Lower leg skin (tissue), 4 donors: ENCODE measurements around the gene TGFBR3. TPM values are rescaled to one million over a fixed set of nuclear protein-coding genes. Genes with fewer than 3 reads are reported as not detected.

Experiments used
- DNase-seq, 2 donors: peaks; one replicate each; pipeline ENCODE4 v3.0.0-alpha.2; 2019; ENCODE audit warnings: low spot score in 2 of 2
- H3K4me3 ChIP-seq: fragments of 200-600 bp; sonication (generic); 2 replicates; pipeline ENCODE4 v1.5.1; 2017; ENCODE audit warnings: mild to moderate bottlenecking, low read depth; ENCODE audit not compliant: poor library complexity, severe bottlenecking
- POLR2A ChIP-seq, 2 donors: fragments of 450-650 bp; IDR thresholded peaks; one replicate each; pipeline ENCODE4 v1.6.1; 2016 to 2017; ENCODE audit warnings: antibody characterized with exemption in 2 of 2, mild to moderate bottlenecking in 1 of 2, moderate library complexity in 1 of 2
- WGBS, 2 donors: methylation state at CpG; one replicate each; pipeline ENCODE4 v1.1.5; 2018; 5-methylcytosine and 5-hydroxymethylcytosine counted together
- intact Hi-C: fragments of 100-400 bp; cut with DNase I; formaldehyde crosslinking; loops from one replicate; pipeline ENCODE4 v1.15.0; 2023; ENCODE audit warnings: low total_unique reads
- total RNA-seq, 4 donors: library from RNA; depleted of rRNA; stranded (reverse); fragments of >200 nt; gene quantifications; one replicate each; pipeline ENCODE4 v1.1.0, GENCODE V29; 2016
- TF ChIP-seq, protein P1 (sequence below), 3 donors: fragments of 450-650 bp; IDR thresholded peaks; one replicate each; pipeline ENCODE4 v1.5.1; 2016; ENCODE audit warnings: antibody characterized with exemption in 3 of 3, mild to moderate bottlenecking in 3 of 3, moderate library complexity in 2 of 3

Gene TGFBR3
- total RNA-seq, 4 donors from 2014 or later: 79.4 to 134 (median 116) TPM

- intact Hi-C loops: no loop called here
- no peak for DNase-seq
- no peak for TF ChIP-seq POLR2A (IDR thresholded peaks at IDR 0.05)
- TF ChIP-seq, protein P1, sequence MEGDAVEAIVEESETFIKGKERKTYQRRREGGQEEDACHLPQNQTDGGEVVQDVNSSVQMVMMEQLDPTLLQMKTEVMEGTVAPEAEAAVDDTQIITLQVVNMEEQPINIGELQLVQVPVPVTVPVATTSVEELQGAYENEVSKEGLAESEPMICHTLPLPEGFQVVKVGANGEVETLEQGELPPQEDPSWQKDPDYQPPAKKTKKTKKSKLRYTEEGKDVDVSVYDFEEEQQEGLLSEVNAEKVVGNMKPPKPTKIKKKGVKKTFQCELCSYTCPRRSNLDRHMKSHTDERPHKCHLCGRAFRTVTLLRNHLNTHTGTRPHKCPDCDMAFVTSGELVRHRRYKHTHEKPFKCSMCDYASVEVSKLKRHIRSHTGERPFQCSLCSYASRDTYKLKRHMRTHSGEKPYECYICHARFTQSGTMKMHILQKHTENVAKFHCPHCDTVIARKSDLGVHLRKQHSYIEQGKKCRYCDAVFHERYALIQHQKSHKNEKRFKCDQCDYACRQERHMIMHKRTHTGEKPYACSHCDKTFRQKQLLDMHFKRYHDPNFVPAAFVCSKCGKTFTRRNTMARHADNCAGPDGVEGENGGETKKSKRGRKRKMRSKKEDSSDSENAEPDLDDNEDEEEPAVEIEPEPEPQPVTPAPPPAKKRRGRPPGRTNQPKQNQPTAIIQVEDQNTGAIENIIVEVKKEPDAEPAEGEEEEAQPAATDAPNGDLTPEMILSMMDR (IDR thresholded peaks at IDR 0.05): no peak
- WGBS, 2 donors: 89 to 96% methylated on average over 2 of the region's 2 CpGs
- H3K4me3 ChIP-seq: no peak overlapping the region
Observed at GRCh38 chr1:91715416-91716000, 170.4 kb downstream of the TGFBR3 start.

DNA sequence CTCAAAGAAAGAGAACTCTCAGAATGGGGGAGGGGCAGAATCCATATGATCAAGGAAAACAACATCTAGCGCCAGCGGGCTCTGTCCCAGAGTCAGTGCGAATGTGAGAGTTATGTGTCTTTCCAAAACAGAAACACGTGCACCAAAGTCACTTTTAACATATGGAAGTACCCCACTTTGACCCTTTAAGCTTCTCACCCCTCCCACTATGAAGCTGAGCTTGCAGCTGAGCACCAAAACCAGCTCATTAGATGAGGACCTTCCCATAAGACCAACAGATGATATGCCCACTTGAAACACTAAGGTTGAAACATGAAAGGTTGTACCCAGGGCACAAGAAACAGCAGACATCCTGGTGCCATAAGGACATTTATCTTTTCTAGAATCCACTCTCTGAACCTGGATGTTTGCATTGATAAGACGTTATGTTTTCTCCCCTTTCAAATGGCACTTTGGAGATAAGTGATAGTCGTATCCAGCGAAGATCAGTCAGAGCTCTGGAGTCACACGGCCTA lies 171.0 kb downstream of the TGFBR3 start:
- no peak overlapping the region for H3K4me3 ChIP-seq
- 86 to 89% methylated on average over 8 of the region's 8 CpGs for WGBS, 2 donors
- no peak for TF ChIP-seq POLR2A (IDR thresholded peaks at IDR 0.05)
- TF ChIP-seq, protein P1 (IDR thresholded peaks at IDR 0.05): no peak
- intact Hi-C loops: no loop called here
- no peak for DNase-seq

DNA sequence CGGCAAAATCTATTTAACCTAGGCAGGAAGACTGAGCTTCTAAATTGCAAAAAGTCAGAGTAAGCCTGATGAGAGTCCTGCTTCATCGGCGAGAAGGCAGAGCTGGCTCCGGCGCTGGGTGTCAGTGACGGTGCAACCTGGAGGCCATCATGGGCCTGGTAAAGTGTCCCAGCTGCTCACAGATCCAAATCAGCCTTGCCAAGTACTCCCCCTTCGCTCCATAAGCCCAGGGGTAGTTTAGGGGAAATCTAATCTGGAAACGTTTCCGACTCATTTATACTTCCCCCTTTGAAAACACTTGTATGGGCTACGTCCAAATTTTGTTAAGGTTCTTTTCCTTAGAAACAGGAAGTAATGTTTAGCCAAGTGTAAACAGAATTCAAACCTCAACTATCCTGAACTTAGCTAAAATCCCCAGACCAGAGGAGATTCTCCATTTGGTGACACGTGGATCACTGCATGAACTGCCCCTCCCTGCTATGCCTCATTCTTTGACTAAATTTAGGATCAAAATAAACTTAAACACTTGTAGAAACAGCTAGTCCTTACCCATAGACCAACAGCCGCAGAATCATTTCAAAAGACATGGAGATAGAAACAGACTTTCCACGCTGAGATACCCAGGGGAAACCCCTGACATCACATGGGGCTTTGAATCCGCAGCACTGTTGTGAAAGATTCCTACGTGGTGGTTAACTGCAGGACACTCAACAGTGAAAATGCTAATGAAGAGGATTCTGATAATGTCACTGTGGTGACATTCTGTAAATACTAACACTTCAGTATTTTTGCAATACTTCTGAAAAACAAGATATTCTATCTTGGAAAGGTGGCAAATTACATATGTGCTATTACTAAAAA lies 172.7 kb downstream of the TGFBR3 start:
- WGBS, 2 donors: 29 to 45% methylated on average over 15 of the region's 15 CpGs
- H3K4me3 ChIP-seq: no peak overlapping the region
- no peak for TF ChIP-seq POLR2A (IDR thresholded peaks at IDR 0.05)
- TF ChIP-seq, protein P1 (IDR thresholded peaks at IDR 0.05): no peak
- DNase-seq: peak in 1 of 2 donors; percentile 77
- intact Hi-C loops: no loop called here

GRCh38 chr1:91712393-91712792 lies 173.6 kb downstream of the TGFBR3 start:
- intact Hi-C loops: no loop called here
- DNase-seq: no peak
- TF ChIP-seq, protein P1 (IDR thresholded peaks at IDR 0.05): no peak
- TF ChIP-seq POLR2A (IDR thresholded peaks at IDR 0.05): no peak
- no peak overlapping the region for H3K4me3 ChIP-seq
- WGBS, 2 donors: 73 to 79% methylated on average over 3 of the region's 3 CpGs

DNA sequence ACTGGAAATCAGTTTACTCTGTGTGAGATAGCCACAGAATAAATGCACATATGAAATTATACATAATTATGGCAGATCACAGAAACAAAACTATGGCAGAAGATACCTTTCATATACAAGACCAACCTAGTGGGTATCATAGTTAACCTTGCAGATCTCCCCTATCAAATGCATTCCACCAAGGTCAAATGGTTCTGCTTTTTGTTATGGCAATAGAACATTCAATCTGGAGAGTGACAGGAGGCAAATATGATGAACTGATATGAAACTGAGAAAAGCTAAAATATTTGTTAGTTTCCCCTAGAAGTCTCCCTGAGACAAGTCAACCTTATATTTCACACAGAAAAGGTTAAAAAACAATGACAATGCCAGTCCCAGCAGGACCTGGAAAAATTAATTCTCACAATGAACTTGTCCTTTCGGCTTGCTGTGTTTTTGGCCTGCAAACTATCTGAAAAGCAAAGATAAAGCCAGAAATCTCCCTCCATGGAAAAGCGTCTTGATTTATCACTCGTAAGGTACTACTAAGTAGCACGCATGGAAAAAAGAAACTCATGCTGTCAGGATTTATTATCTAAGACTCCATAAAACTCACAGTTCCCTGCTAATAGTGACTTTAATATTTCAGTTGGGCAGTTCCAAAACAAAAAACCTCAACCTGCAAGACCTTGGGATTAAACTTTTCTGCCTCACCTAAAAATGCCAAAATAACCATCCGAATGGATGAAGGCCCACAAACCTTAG lies 174.3 kb downstream of the TGFBR3 start:
- no peak overlapping the region for H3K4me3 ChIP-seq
- no peak for DNase-seq
- intact Hi-C loops: no loop called here
- no peak for TF ChIP-seq POLR2A (IDR thresholded peaks at IDR 0.05)
- TF ChIP-seq, protein P1 (IDR thresholded peaks at IDR 0.05): no peak
- 89 to 96% methylated on average over 5 of the region's 5 CpGs for WGBS, 2 donors
